Non-pigmented ciliary epithelial cell (primary cell): ENCODE data around the gene ATAD3C.
"Not testable (repeated sequence)": the region's sequence is repeated elsewhere in the genome, so short reads cannot be mapped to it uniquely, and the experiment has no call there.

ENCODE experiments used
- DNase-seq: peaks from one replicate; pipeline ENCODE4 v3.0.0-alpha.2; 2010; ENCODE audit warnings: low read depth

The ATAD3C gene

GRCh38 chr1:1449099-1449739 lies at the start of gene ATAD3C:
Gene ATAD3C, plus strand, starts transcription at chr1:1449689. Its CDS starts 995 bp downstream, at chr1:1450684.
- no peak for DNase-seq

GRCh38 chr1:1399872-1400575 lies 49.5 kb upstream of the ATAD3C start:
- DNase-seq: no peak

- no peak for DNase-seq
These were observed 48.7 kb upstream of the ATAD3C start for GRCh38 chr1:1400576-1401456.

- DNase-seq: no peak
These were observed 48.0 kb upstream of the ATAD3C start for GRCh38 chr1:1401457-1402010.

- no peak for DNase-seq
These were observed 47.2 kb upstream of the ATAD3C start for GRCh38 chr1:1402072-1402900.

- not testable (repeated sequence) for DNase-seq
These were observed 46.5 kb upstream of the ATAD3C start for GRCh38 chr1:1402901-1403392.

- no peak for DNase-seq
These were observed 45.8 kb upstream of the ATAD3C start for GRCh38 chr1:1403653-1404052.

GRCh38 chr1:1406101-1406820 lies 43.2 kb upstream of the ATAD3C start:
- DNase-seq: no peak

- no peak for DNase-seq
These were observed 42.5 kb upstream of the ATAD3C start, which contains the start of gene MRPL20 for GRCh38 chr1:1406821-1407635. Gene MRPL20, minus strand, starts transcription at chr1:1407293. Its CDS starts 76 bp downstream, at chr1:1407217.

GRCh38 chr1:1407636-1408318 lies 41.7 kb upstream of the ATAD3C start:
- no peak for DNase-seq

GRCh38 chr1:1410238-1410637 lies 39.3 kb upstream of the ATAD3C start:
- not testable (repeated sequence) for DNase-seq

- DNase-seq: no peak
These were observed 37.9 kb upstream of the ATAD3C start for GRCh38 chr1:1411626-1412025.

- DNase-seq: not testable (repeated sequence)
These were observed 37.1 kb upstream of the ATAD3C start for GRCh38 chr1:1412311-1412902.

GRCh38 chr1:1415751-1416150 lies 33.7 kb upstream of the ATAD3C start:
- DNase-seq: no peak

- DNase-seq: not testable (repeated sequence)
These were observed 32.1 kb upstream of the ATAD3C start for GRCh38 chr1:1417396-1417795.

GRCh38 chr1:1417825-1418463 lies 31.5 kb upstream of the ATAD3C start:
- DNase-seq: not testable (repeated sequence)

GRCh38 chr1:1418464-1419362 lies 30.8 kb upstream of the ATAD3C start:
- DNase-seq: no peak
